SU-DHL-6 (cell line): ENCODE data around the gene CARD11.

Experiments used
- H2AFZ ChIP-seq: fragments of 200-600 bp; sonication (generic); 2 replicates; pipeline ENCODE4 v1.6.1; 2014; ENCODE audit warnings: low read depth, mild to moderate bottlenecking, moderate library complexity, mixed read lengths, antibody characterized with exemption, low read length; ENCODE audit not compliant: severe bottlenecking
- H3F3A ChIP-seq: fragments of 200-600 bp; shearing (Covaris generic); 2 replicates; pipeline ENCODE4 v1.6.0; 2016; ENCODE audit warnings: antibody characterized with exemption, mild to moderate bottlenecking; ENCODE audit not compliant: insufficient read depth
- H3K27ac ChIP-seq: fragments of 200-600 bp; sonication (generic); 2 replicates; pipeline ENCODE4 v1.5.1; 2016; ENCODE audit warnings: low read depth, mild to moderate bottlenecking, low read length, moderate library complexity, mixed read lengths
- H3K27me3 ChIP-seq: fragments of 200-600 bp; sonication (generic), shearing (Covaris generic); 2 replicates; pipeline ENCODE4 v1.6.0; 2014; ENCODE audit warnings: mild to moderate bottlenecking, low read length
- H3K36me3 ChIP-seq: fragments of 200-600 bp; sonication (generic); 2 replicates; pipeline ENCODE4 v1.6.1; 2014; ENCODE audit warnings: mild to moderate bottlenecking, low read length, mixed read lengths
- H3K4me2 ChIP-seq: fragments of 300-600, 200-600 bp; shearing (Covaris generic), sonication (generic); 2 replicates; pipeline ENCODE4 v1.6.0; 2014; ENCODE audit warnings: low read length, low read depth, mild to moderate bottlenecking; ENCODE audit not compliant: poor library complexity, severe bottlenecking
- H3K4me3 ChIP-seq: fragments of 200-600 bp; sonication (generic); 2 replicates; pipeline ENCODE4 v1.5.1; 2014; ENCODE audit warnings: antibody characterized with exemption, low read length, mild to moderate bottlenecking, mixed read lengths; ENCODE audit not compliant: insufficient read depth, poor library complexity, severe bottlenecking
- H3K79me2 ChIP-seq: fragments of 200-600 bp; sonication (generic); 2 replicates; pipeline ENCODE4 v1.6.1; 2014; ENCODE audit warnings: mild to moderate bottlenecking, low read length, moderate library complexity; ENCODE audit not compliant: insufficient read depth
- H3K9ac ChIP-seq: fragments of 200-600 bp; sonication (generic); 2 replicates; pipeline ENCODE4 v1.7.0; 2014; ENCODE audit warnings: mild to moderate bottlenecking, low read length
- H3K9me2 ChIP-seq: fragments of 200-600 bp; sonication (generic); replicated peaks from 2 replicates; pipeline ENCODE4 v1.6.1; 2014; ENCODE audit warnings: low read length; ENCODE audit not compliant: insufficient read depth
- H3K9me3 ChIP-seq: fragments of 200-600 bp; sonication (generic); 2 replicates; pipeline ENCODE4 v1.6.1; 2014; ENCODE audit warnings: low read length, mixed read lengths; ENCODE audit not compliant: insufficient read depth
- H4K20me1 ChIP-seq: fragments of 200-600 bp; sonication (generic); 2 replicates; pipeline ENCODE4 v1.6.1; 2014; ENCODE audit warnings: low read depth, mild to moderate bottlenecking, antibody characterized with exemption, low read length, moderate library complexity, mixed read lengths
- CTCF ChIP-seq: fragments of 200-600 bp; sonication (generic); IDR thresholded peaks from one replicate; pipeline ENCODE4 v1.5.1; 2017; ENCODE audit warnings: antibody characterized with exemption, mild to moderate bottlenecking, low read length, moderate library complexity; ENCODE audit not compliant: insufficient read depth, poor library complexity, severe bottlenecking
- EZH2phosphoT487 ChIP-seq: fragments of 200-600 bp; sonication (generic), shearing (Covaris generic); conservative IDR thresholded peaks from 2 replicates; pipeline ENCODE4 v1.6.1; 2018; ENCODE audit warnings: mild to moderate bottlenecking, antibody characterized with exemption, low read length, moderate library complexity, mixed read lengths

Gene CARD11

DNA sequence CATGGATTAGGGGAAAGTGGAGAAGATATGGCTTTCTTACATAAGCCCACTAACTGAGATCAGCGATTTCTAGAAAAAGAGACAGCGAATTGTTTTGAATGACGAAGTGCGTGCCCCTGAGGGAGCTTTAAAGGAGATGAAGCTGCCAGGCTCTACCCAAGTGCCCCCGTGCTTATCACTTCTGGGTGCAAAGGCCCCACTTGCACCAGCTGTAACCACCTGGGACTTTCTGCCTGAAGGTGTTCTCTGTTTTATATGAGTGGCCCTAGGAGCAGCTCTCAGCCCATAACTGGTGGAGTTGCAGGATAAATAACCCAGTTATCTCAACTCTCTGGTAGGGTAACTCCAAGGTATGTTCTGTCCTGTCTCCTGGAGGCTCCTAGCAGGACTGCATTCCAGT, 20.4 kb upstream of the CARD11 start:
- no peak overlapping the region for H3K9ac ChIP-seq
- TF ChIP-seq CTCF = no peak
- TF ChIP-seq EZH2phosphoT487 = no peak
- no peaks in the 10 kb centered on the region for H3K9me3 ChIP-seq
- H2AFZ ChIP-seq = no peak overlapping the region
- H3K36me3 ChIP-seq = no peaks in the 10 kb centered on the region
- H3K27ac ChIP-seq = no peak overlapping the region
- H3F3A ChIP-seq = no peaks in the 10 kb centered on the region
- H3K9me2 ChIP-seq = no peaks in the 10 kb centered on the region
- no peaks in the 10 kb centered on the region for H3K27me3 ChIP-seq
- H4K20me1 ChIP-seq = no peaks in the 10 kb centered on the region
- H3K4me2 ChIP-seq = no peak overlapping the region
- H3K79me2 ChIP-seq = no peaks in the 10 kb centered on the region
- H3K4me3 ChIP-seq = no peak overlapping the region

DNA sequence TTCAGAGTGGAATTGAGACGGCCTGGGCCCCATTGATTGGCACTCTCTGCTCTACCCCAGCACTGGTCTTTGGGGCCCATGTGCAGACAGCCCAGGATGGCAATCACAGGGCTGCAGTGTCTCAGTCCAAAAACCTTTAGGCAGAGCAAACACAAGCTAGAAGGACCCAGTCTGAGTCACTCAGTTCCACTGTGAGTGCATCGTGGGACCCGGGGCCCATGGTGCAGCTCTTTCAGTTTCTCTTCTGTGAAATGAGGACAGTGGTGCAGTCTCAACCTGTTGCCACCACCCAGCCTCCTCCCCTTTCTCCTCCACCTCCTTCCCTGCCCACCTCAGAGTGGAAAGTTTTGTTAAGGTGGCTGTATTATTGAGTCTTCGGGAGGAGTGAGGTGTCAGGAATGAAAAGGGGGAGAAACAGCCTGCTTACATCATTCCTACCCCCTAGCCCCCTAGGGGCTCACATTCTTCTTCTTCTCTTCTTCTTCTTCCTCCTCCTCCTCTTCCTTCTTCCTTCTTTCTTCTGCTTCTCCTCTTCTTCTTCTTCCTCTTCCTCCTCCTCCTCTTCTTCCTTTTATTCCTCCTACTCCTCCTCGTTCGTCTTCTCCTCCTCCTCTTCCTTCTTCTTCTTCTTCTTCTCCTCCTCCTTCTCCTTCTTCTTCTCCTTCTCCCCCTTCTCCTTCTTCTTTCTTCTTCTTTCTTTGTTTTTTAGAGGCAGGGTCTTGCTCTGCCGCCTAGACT, 19.5 kb upstream of the CARD11 start:
- no peak overlapping the region for H3K27ac ChIP-seq
- H3K9ac ChIP-seq = no peak overlapping the region
- no peak overlapping the region for H2AFZ ChIP-seq
- no peaks in the 10 kb centered on the region for H3K79me2 ChIP-seq
- no peaks in the 10 kb centered on the region for H3K9me2 ChIP-seq
- no peak overlapping the region for H3K4me2 ChIP-seq
- TF ChIP-seq CTCF (no peak), EZH2phosphoT487 (no peak)
- no peak overlapping the region for H3K4me3 ChIP-seq
- no peaks in the 10 kb centered on the region for H3F3A ChIP-seq
- H3K36me3 ChIP-seq = no peaks in the 10 kb centered on the region
- no peaks in the 10 kb centered on the region for H4K20me1 ChIP-seq
- H3K27me3 ChIP-seq = no peaks in the 10 kb centered on the region
- no peaks in the 10 kb centered on the region for H3K9me3 ChIP-seq

GRCh38 chr7:3057066-3057420, 13.4 kb upstream of the CARD11 start:
- H3K79me2 ChIP-seq = no peaks in the 10 kb centered on the region
- H3K4me3 ChIP-seq = no peak overlapping the region
- H3K27ac ChIP-seq = no peak overlapping the region
- H4K20me1 ChIP-seq = no peaks in the 10 kb centered on the region
- no peak overlapping the region for H3K9ac ChIP-seq
- H3K36me3 ChIP-seq = no peaks in the 10 kb centered on the region
- H3K27me3 ChIP-seq = no peaks in the 10 kb centered on the region
- H3K9me3 ChIP-seq = peaks cover 7% of the 10 kb centered on the region; the same call in 1 of the 2 replicates
- H2AFZ ChIP-seq = no peak overlapping the region
- no peak overlapping the region for H3K4me2 ChIP-seq
- H3K9me2 ChIP-seq = no peaks in the 10 kb centered on the region
- TF ChIP-seq EZH2phosphoT487 (no peak), CTCF (no peak)
- no peaks in the 10 kb centered on the region for H3F3A ChIP-seq
